Mesendoderm (in vitro differentiated cells): Measurements from ENCODE around the gene SLC44A3.
"Not testable (repeated sequence)": the region's sequence is repeated elsewhere in the genome, so short reads cannot be mapped to it uniquely, and the experiment has no call there.

Experiments
- DNase-seq: peaks from one replicate; pipeline ENCODE4 v3.0.0; 2013
- H2AK5ac ChIP-seq: 2 replicates; pipeline ENCODE4 v1.6.1; 2013; ENCODE audit warnings: low read length, inconsistent platforms
- H2BK120ac ChIP-seq: 2 replicates; pipeline ENCODE4 v1.6.1; 2013; ENCODE audit warnings: low read depth, mild to moderate bottlenecking, low read length, moderate library complexity, mixed read lengths
- H2BK15ac ChIP-seq: replicated peaks from 2 replicates; pipeline ENCODE4 v1.6.1; 2013; ENCODE audit warnings: low read depth, mild to moderate bottlenecking, moderate library complexity
- H2BK5ac ChIP-seq: 2 replicates; pipeline ENCODE4 v1.6.1; 2013; ENCODE audit warnings: low read length, inconsistent platforms
- H3K18ac ChIP-seq: 2 replicates; pipeline ENCODE4 v1.6.1; 2013; ENCODE audit warnings: mild to moderate bottlenecking, low read length, mixed read lengths
- H3K23ac ChIP-seq: one replicate; pipeline ENCODE4 v1.6.1; 2013; ENCODE audit warnings: low read length
- H3K27ac ChIP-seq: 2 replicates; pipeline ENCODE4 v1.5.1; 2013; ENCODE audit warnings: low read depth, mild to moderate bottlenecking, inconsistent platforms, low read length, moderate library complexity
- H3K27me3 ChIP-seq: 2 replicates; pipeline ENCODE4 v1.6.1; 2013; ENCODE audit warnings: low read length, control low read depth, mild to moderate bottlenecking, inconsistent platforms; ENCODE audit not compliant: insufficient read depth, poor library complexity
- H3K36me3 ChIP-seq: 2 replicates; pipeline ENCODE4 v1.6.1; 2013; ENCODE audit warnings: low read length, inconsistent platforms; ENCODE audit not compliant: control insufficient read depth, insufficient read depth
- H3K4ac ChIP-seq: one replicate; pipeline ENCODE4 v1.6.1; 2013; ENCODE audit warnings: low read depth, mild to moderate bottlenecking, low read length, moderate library complexity
- H3K4me1 ChIP-seq: 2 replicates; pipeline ENCODE4 v1.6.1; 2013; ENCODE audit warnings: low read depth, low read length, inconsistent platforms; ENCODE audit not compliant: control insufficient read depth
- H3K4me2 ChIP-seq: 2 replicates; pipeline ENCODE4 v1.6.1; 2013; ENCODE audit warnings: low read length
- H3K4me3 ChIP-seq: 2 replicates; pipeline ENCODE4 v1.5.1; 2013; ENCODE audit warnings: mild to moderate bottlenecking, low read length
- H3K56ac ChIP-seq: one replicate; pipeline ENCODE4 v1.6.1; 2013; ENCODE audit warnings: low read length
- H3K79me1 ChIP-seq: 2 replicates; pipeline ENCODE4 v1.6.1; 2013; ENCODE audit warnings: low read length, inconsistent platforms
- H3K79me2 ChIP-seq: 2 replicates; pipeline ENCODE4 v1.6.1; 2013; ENCODE audit warnings: mild to moderate bottlenecking, low read length; ENCODE audit not compliant: control insufficient read depth, insufficient read depth
- H3K9ac ChIP-seq: 2 replicates; pipeline ENCODE4 v1.6.1; 2013; ENCODE audit warnings: low read length, inconsistent platforms
- H4K5ac ChIP-seq: one replicate; pipeline ENCODE4 v1.6.1; 2013; ENCODE audit warnings: low read length
- H4K8ac ChIP-seq: one replicate; pipeline ENCODE4 v1.6.1; 2013; ENCODE audit warnings: low read depth, mild to moderate bottlenecking, control low read depth, low read length, moderate library complexity
- WGBS: extraction: QIAGEN DNeasy Blood & Tissue Kit; methylation state at CpG from one replicate; pipeline ENCODE4 v1.1.7; 2013; ENCODE audit warnings: low lambda C conversion rate, missing lambda C conversion rate; ENCODE audit not compliant: insufficient coverage; ENCODE audit errors: extremely low coverage; 5-methylcytosine and 5-hydroxymethylcytosine counted together

Gene SLC44A3

DNA sequence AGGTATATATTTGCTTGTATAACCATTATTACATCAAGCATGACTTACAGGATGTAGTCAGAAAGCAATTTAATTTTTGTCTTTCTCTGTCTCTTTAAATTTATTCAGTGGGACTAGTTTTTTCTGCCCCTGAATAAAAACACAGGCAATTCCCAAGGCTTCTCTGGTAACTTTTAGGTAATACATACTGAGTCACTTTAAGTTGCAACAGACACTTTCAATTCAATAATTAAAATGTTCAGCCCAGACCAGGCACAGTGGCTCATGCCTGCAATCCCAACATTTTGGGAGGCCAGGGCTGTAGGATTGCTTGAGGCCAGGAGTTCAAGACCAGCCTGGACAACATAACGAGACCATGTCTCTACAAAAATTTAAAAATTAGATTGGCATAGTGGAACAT, 12.3 kb downstream of the SLC44A3 start:
- H2BK5ac ChIP-seq = no peak overlapping the region
- H4K5ac ChIP-seq = no peak overlapping the region
- no peak overlapping the region for H3K27ac ChIP-seq
- H3K79me2 ChIP-seq = no peaks in the 10 kb centered on the region
- H2BK15ac ChIP-seq = no peak overlapping the region
- H3K27me3 ChIP-seq = no peaks in the 10 kb centered on the region
- H3K36me3 ChIP-seq = no peaks in the 10 kb centered on the region
- no peak overlapping the region for H3K4ac ChIP-seq
- no peak overlapping the region for H3K56ac ChIP-seq
- H3K23ac ChIP-seq = no peak overlapping the region
- no peak overlapping the region for H3K4me2 ChIP-seq
- no peak overlapping the region for H3K9ac ChIP-seq
- H4K8ac ChIP-seq = no peak overlapping the region
- H3K18ac ChIP-seq = no peak overlapping the region
- WGBS = no CpG with 5 or more reads among the region's 1 CpG
- no peaks in the 10 kb centered on the region for H3K4me1 ChIP-seq
- H3K79me1 ChIP-seq = no peaks in the 10 kb centered on the region
- no peak overlapping the region for H2AK5ac ChIP-seq
- H3K4me3 ChIP-seq = no peak overlapping the region
- no peak for DNase-seq
- no peak overlapping the region for H2BK120ac ChIP-seq

DNA sequence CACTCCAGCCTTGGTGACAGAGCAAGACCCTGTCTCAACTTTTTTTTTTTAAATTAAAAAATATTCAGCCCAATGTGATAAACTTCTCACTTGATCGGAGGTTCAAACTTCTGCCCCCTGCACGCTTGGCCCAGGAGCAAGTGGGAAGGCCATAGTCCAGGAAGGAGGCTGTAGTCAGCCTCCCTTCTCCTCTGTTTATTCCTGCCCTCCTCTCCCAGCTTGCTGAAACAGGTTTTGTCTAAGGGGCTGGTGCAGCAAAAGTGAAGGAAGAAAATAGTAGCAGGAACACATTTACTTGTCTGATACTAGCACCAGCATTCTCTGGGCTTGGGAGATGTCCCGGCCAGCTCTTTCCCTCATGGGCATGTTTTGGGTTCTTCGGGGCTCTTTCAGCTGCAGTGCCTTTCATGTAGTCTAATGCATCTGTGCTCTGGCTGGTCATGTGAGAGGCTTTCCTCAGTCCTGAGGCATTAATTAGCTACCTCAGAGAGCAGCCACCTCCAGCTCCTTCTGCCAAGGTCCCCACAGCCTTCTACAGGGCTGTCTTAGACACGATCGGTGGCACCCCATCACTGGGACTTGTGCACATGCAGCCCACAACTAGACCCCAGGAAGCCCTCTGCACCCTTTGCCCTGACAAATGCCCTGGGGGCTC, 12.9 kb downstream of the SLC44A3 start:
- no peak overlapping the region for H2BK5ac ChIP-seq
- no peak overlapping the region for H3K56ac ChIP-seq
- no peaks in the 10 kb centered on the region for H3K79me1 ChIP-seq
- no peak overlapping the region for H3K23ac ChIP-seq
- H2AK5ac ChIP-seq = no peak overlapping the region
- no peaks in the 10 kb centered on the region for H3K4me1 ChIP-seq
- WGBS = no CpG with 5 or more reads among the region's 6 CpGs
- no peak overlapping the region for H3K27ac ChIP-seq
- H3K9ac ChIP-seq = no peak overlapping the region
- H4K8ac ChIP-seq = no peak overlapping the region
- DNase-seq = no peak
- no peak overlapping the region for H4K5ac ChIP-seq
- H3K4me2 ChIP-seq = no peak overlapping the region
- no peaks in the 10 kb centered on the region for H3K79me2 ChIP-seq
- H3K4ac ChIP-seq = no peak overlapping the region
- H3K18ac ChIP-seq = no peak overlapping the region
- no peak overlapping the region for H3K4me3 ChIP-seq
- no peaks in the 10 kb centered on the region for H3K36me3 ChIP-seq
- no peak overlapping the region for H2BK120ac ChIP-seq
- no peaks in the 10 kb centered on the region for H3K27me3 ChIP-seq
- no peak overlapping the region for H2BK15ac ChIP-seq

DNA sequence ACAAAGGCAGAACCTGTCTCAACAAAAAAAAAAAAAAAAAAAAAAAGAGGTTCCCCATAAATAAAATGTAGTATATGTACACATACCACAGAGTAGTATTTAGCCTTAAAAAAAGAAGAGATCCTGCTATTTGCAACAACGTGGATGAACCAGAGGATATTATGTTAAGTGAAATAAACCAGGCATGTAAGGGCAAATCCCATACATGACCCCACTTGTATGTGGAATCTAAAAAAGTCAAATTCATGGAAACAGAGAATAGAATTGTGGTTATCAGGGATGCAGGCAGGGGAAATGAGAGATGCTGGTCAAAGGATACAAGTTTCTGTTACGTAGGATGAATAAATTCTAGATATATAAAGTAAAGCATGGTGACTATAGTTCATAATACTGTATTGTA, 16.7 kb downstream of the SLC44A3 start:
- Histone ChIP-seq H3K27me3 (no peaks in the 10 kb centered on the region), H4K5ac (no peak overlapping the region), H3K56ac (no peak overlapping the region), H3K4me2 (no peak overlapping the region), H2AK5ac (no peak overlapping the region), H3K79me2 (no peaks in the 10 kb centered on the region), H2BK15ac (no peak overlapping the region), H3K27ac (no peak overlapping the region), H2BK5ac (no peak overlapping the region), H3K4me3 (no peak overlapping the region), H3K9ac (no peak overlapping the region), H3K36me3 (no peaks in the 10 kb centered on the region), H3K4me1 (no peaks in the 10 kb centered on the region), H3K18ac (no peak overlapping the region), H3K23ac (no peak overlapping the region), H3K79me1 (no peaks in the 10 kb centered on the region), H4K8ac (no peak overlapping the region), H3K4ac (no peak overlapping the region), H2BK120ac (no peak overlapping the region)
- WGBS = no CpG with 5 or more reads among the region's 2 CpGs
- no peak for DNase-seq

DNA sequence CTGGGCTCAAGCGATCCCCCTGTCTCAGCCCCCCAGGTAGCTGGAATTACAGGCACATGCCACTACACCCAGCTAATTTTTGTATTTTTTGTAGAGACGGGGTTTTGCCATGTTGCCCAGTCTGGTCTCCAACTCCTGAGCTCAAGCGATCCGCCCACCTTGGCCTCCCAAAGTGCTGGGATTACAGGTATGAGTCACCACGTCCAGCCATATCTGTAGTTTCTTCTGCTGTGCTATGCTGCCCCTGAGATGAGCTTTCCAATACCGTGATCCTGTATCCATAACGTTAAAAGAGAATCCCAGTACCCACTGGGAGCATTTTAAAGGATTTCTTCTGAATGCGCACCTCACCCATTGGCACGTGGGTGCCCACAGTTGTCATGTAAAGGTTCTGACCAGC, 20.2 kb downstream of the SLC44A3 start:
- not testable (repeated sequence) for H3K27me3 ChIP-seq, H3K4me3 ChIP-seq, H3K79me1 ChIP-seq, H3K27ac ChIP-seq, H3K4me1 ChIP-seq, H3K56ac ChIP-seq, H3K79me2 ChIP-seq, H3K36me3 ChIP-seq, DNase-seq, H2BK120ac ChIP-seq, H3K18ac ChIP-seq, H2AK5ac ChIP-seq, H3K4ac ChIP-seq, H3K9ac ChIP-seq, H3K4me2 ChIP-seq, H2BK5ac ChIP-seq, H4K8ac ChIP-seq, H4K5ac ChIP-seq, H3K23ac ChIP-seq, H2BK15ac ChIP-seq
- WGBS = no CpG with 5 or more reads among the region's 9 CpGs

DNA sequence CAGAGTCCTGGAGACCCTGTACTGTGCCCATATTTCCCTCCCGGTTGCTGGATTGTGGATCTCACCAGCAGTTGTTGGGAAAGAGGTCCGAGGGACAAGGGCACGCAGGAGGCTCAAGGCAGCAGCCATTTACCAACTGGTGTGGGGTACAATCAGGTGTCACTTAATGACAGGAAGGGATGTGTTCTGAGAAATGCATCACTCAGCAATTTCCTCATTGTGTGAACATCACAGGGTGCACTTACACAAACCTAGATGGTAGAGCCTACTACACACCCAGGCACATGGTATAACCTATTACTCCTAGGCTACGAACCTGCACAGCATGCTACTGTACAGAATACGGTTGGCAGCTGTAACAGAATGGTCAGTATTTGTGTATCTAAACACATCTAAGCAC, 20.7 kb downstream of the SLC44A3 start:
- Histone ChIP-seq H3K4me3 (no peak overlapping the region), H2AK5ac (no peak overlapping the region), H3K79me1 (no peaks in the 10 kb centered on the region), H3K23ac (no peak overlapping the region), H3K27ac (no peak overlapping the region), H3K27me3 (no peaks in the 10 kb centered on the region), H3K36me3 (no peaks in the 10 kb centered on the region), H3K56ac (no peak overlapping the region), H3K4me2 (no peak overlapping the region), H2BK120ac (no peak overlapping the region), H3K9ac (no peak overlapping the region), H3K4ac (no peak overlapping the region), H4K8ac (no peak overlapping the region), H3K18ac (no peak overlapping the region), H2BK5ac (no peak overlapping the region), H2BK15ac (no peak overlapping the region), H3K79me2 (no peaks in the 10 kb centered on the region), H3K4me1 (no peaks in the 10 kb centered on the region), H4K5ac (no peak overlapping the region)
- DNase-seq = no peak
- no CpG with 5 or more reads among the region's 5 CpGs for WGBS

DNA sequence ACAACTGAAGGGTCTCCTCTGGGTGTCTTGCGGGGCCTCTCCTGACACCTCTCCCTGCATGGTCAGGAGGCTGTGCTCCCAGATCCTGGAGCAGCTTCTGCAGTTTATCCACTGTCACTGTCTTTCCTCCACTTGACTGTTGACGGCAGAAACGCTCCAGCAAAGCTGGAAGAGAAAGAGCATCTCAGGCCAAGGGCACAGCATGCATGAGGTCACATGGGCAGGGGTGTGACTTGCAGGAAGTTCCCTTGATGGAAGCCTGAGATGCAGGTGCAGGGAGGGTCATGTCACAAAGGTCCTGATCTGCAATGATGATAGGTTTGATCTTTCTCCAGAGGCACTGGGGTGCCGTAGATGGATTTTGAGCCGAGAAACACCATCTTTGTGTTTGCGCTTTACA, 23.3 kb downstream of the SLC44A3 start:
- no peak overlapping the region for H2BK5ac ChIP-seq
- no peak overlapping the region for H3K9ac ChIP-seq
- H4K8ac ChIP-seq = no peak overlapping the region
- H3K23ac ChIP-seq = no peak overlapping the region
- H3K27ac ChIP-seq = no peak overlapping the region
- H3K27me3 ChIP-seq = no peaks in the 10 kb centered on the region
- no peak overlapping the region for H2AK5ac ChIP-seq
- H3K56ac ChIP-seq = no peak overlapping the region
- H2BK15ac ChIP-seq = no peak overlapping the region
- DNase-seq = no peak
- no peaks in the 10 kb centered on the region for H3K4me1 ChIP-seq
- no peaks in the 10 kb centered on the region for H3K79me1 ChIP-seq
- no peaks in the 10 kb centered on the region for H3K79me2 ChIP-seq
- no CpG with 5 or more reads among the region's 6 CpGs for WGBS
- no peak overlapping the region for H2BK120ac ChIP-seq
- no peak overlapping the region for H3K4me2 ChIP-seq
- no peaks in the 10 kb centered on the region for H3K36me3 ChIP-seq
- no peak overlapping the region for H3K4me3 ChIP-seq
- no peak overlapping the region for H3K18ac ChIP-seq
- H3K4ac ChIP-seq = no peak overlapping the region
- no peak overlapping the region for H4K5ac ChIP-seq
